Fibroblast of the conjunctiva (primary cell): ENCODE data around the gene UST.
"Not testable (repeated sequence)": the region's sequence is repeated elsewhere in the genome, so short reads cannot be mapped to it uniquely, and the experiment has no call there.

Experiments used
- DNase-seq: peaks from one replicate; pipeline ENCODE4 v3.0.0-alpha.2; 2010; ENCODE audit warnings: low read depth

The UST gene

DNA sequence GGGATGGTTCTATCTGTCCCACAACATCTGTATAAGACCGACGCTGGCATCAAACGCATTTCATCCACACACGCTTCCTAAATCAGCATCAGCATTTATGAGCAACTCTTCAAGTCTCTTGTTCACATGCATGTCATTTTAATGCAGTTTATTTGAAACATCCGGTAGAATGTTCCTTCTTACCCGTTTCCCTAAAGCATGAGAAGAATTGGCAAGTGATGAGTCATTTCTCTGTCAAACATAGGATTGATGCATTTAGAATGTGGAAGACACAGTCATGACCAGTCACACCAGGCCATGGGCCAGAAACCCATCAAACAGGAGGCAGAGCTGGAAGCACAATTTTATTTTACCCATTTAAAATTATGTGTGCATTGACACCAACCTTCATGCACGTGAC is 122.8 kb downstream of the UST start:
- peak; percentile 71 for DNase-seq

GRCh38 chr6:148873154-148873553 is 126.3 kb downstream of the UST start:
- no peak for DNase-seq

DNA sequence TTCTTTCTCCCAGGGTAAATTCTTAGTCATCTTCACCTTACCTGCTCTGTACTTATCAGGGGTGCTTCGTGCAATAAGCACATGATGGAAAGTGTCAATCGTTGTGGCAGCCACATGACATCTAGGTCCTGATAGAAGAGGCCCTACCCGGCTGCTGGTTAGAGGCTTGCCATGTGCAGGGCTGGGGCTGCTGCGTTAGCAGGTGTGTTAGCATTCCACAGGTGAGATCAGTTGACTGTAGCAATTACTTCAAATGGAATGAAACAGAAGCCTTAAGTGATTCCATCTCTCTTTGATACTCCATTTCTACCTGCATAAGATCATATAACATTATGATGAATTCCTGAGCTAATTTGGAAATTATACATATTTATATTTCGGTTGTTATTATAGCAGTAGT is 127.0 kb downstream of the UST start:
- DNase-seq = no peak

GRCh38 chr6:148874698-148875293 is 128.0 kb downstream of the UST start:
- no peak for DNase-seq

DNA sequence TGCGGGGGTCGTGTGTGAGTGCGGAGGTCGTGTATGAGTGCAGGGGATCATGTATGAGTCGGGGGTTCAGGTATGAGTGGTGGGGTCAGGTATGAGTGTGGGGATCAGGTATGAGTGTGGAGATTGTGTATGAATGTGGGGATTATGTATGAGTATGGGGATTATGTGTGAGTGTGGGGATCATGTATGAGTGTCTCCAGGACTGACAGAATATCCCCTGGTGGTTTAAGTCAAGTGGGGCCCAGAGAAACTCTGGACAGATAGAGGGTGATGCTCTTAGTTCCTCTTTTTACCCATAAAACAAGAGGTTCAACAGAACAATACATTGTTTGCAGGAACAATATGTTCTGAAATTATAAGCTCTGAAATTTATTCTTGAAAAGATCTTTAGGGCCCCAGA is 131.9 kb downstream of the UST start:
- no peak for DNase-seq

- not testable (repeated sequence) for DNase-seq
Observed at GRCh38 chr6:148880742-148881141, 133.9 kb downstream of the UST start.

- DNase-seq = no peak
Observed at GRCh38 chr6:148881593-148882311, 134.9 kb downstream of the UST start.

- DNase-seq = no peak
Observed at GRCh38 chr6:148883270-148883669, 136.4 kb downstream of the UST start.

- no peak for DNase-seq
Observed at GRCh38 chr6:148884461-148884860, 137.6 kb downstream of the UST start.

GRCh38 chr6:148885136-148885865 is 138.5 kb downstream of the UST start:
- peak; percentile 48 for DNase-seq

GRCh38 chr6:148885925-148886845 is 139.4 kb downstream of the UST start:
- DNase-seq = no peak

- peak; percentile 22 for DNase-seq
Observed at GRCh38 chr6:148887181-148887580, 140.4 kb downstream of the UST start.

DNA sequence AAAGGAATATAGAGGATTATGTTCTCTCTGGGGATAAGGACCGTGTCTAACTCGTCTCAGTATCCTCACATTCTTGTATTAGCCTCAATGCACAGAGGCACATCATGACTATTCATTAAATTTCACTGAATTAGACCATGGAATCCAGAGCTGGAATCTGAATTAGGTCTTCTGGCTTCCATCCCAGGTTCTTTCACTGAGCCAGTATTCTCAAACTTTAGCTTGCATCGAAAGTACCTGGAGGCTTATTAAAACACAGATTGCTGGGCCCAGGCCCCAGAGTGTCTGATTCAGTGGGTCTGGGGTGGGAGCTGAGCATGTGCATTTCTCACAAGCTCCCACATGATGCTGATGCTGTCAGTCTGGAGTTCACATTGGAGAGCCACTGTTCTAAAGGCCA is 142.0 kb downstream of the UST start:
- DNase-seq = no peak

DNA sequence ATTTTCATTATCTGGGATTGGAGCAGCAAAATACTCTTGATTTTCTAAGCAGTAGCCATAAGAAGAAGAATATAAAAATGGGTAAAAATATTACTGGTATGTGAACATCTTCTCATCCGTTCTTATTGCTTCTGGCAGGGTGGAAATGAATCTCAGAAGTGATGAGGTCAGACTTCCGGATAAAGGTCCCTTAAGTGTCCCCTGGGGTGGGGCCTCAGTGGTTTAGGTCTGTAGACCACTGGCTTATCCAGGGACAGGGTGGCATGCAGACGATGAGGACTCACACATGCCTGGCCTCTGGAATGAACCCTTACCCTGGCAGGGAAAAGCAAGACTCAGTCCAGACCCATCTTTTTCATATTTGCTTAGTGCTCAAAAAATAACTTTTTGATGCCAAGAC is 143.3 kb downstream of the UST start:
- DNase-seq = no peak

GRCh38 chr6:148890652-148891404 is 144.0 kb downstream of the UST start:
- DNase-seq = no peak

DNA sequence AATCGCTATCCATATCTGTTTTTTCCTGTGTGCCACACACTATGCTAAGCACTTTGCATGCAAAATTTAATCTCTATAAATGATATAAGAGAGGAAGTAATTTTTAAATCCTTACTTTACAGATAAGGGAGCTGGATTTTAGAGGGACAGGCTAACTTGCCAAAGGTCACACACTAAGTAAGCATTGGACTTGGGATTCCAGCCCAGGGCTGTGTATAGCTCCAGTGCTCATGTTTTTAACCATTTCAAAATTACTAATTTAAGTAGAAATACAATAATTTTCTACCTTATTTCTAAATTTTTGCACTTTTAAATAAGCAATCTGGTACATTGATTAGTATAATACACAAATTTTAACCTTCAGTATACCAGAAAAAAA is 144.6 kb downstream of the UST start:
- no peak for DNase-seq

DNA sequence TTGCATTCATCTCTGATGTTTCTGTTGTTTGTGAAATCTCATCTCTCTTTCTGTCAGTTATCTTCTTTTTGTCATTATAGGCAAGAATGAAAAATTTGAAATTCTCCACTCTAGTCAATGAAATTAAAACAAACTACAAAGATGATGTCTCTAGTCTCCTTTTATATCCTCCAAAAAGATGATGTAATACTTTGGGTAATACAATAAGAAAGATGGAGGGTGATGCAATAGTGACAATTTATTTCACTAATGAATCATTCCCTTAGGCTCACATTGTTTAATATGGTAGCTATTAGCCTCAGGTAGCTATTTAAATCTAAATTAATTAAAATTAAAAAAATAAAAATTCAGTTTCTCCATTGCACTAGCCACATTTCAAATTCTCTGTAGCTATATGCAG is 145.4 kb downstream of the UST start:
- peak; percentile 23 for DNase-seq

DNA sequence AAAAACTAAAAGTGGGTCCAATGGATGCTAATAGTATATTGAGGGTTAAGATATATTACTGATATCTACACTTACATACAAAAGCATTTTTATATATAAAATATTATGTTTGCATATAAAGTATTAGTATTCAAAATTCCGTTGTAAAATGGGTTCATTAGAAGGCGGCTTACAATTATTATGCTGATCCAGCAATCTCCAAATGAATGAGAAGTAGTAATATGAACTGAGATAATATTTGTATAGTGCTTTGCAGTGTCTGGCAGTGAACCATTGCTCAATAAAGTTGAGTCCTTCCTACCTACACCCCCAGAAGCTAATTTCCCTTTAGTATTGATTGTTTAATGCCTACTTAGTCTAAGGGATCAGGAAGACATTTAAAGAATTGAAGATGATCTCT is 146.2 kb downstream of the UST start:
- DNase-seq = no peak

DNA sequence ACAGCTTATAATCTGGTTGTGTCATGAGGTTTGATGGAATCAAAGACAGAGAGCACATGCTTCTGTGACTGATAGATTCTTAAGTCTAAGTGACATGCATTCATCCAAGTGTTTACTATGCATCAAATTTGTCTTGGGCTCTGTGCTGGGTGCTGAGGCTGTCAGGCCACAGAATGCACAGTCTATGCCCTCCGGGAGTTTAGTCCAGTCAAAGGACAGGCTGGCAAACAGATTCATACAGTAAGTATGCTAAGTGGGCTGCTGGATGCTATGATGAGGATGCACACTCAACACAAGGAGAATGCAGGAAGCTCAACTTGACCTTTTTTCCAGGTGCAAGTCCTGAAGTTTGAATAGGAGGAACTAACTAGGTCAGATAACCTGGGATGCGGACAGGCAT is 146.7 kb downstream of the UST start:
- DNase-seq = no peak

DNA sequence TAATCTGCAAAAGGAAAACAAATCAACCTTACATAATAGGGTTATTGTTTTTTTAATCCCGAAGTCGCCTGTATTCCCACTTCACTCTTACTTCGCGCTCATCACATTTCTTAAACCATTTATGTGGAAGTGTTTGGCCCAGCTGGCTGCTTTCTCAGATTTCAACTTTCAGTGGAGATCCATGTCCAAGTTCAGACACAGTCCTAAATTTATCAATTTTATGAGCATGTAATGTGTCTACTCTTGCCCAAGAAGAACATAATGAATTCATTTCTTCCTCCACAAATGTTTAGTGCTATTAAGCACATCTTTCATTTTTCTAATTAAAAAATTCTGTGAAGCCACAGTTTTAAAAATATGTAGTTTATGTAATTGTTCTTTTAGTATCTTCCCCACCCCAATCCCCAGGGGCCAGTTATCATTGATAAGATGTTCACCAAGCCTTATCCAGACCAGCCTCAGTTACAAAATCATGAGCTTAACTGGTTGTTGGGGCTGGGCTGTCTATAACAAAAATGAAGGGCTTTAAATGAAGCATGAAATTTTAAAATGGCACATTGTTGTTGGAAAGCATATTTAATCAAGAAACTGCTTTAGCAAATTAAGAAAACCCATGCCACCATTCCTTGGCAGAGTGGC is 151.7 kb downstream of the UST start:
- DNase-seq = no peak
